NCI-H1092 (cell line): Measurements from ENCODE around the gene DAPK1.
A peak's percentile ranks its signal among the peaks of the same experiment; 100 is the strongest.

Source experiments
- DNase-seq: peaks from one replicate; lab custom pipeline; 2025; lab: John Stamatoyannopoulos, UW

DAPK1 gene

DNA sequence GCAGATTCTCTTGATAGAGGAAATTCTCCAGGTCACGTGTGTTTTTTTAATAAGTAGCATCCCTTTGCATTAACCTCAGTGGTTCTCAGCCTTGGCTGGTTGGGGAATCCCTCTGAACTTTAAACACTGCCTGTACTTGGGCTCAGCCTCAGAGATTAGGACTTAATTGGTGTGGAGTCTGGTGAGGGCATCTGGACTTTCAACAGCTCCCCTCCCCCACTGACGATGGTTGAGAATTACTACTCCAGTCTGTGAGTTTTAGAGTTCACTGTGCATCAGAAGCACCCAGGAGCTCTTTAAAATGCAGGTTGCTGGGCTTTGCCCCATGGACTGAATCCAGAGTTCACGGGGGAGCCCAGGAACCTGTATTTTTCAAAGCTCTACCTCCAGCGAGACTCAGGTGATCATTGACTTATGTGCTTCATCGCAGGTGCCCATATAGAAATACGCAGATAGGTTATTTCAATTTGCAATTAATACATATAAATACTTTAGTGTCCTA, 71.4 kb downstream of the DAPK1 start:
- no peak for DNase-seq

- DNase-seq: no peak
Observed at GRCh38 chr9:87569518-87569917, 71.9 kb downstream of the DAPK1 start.

DNA sequence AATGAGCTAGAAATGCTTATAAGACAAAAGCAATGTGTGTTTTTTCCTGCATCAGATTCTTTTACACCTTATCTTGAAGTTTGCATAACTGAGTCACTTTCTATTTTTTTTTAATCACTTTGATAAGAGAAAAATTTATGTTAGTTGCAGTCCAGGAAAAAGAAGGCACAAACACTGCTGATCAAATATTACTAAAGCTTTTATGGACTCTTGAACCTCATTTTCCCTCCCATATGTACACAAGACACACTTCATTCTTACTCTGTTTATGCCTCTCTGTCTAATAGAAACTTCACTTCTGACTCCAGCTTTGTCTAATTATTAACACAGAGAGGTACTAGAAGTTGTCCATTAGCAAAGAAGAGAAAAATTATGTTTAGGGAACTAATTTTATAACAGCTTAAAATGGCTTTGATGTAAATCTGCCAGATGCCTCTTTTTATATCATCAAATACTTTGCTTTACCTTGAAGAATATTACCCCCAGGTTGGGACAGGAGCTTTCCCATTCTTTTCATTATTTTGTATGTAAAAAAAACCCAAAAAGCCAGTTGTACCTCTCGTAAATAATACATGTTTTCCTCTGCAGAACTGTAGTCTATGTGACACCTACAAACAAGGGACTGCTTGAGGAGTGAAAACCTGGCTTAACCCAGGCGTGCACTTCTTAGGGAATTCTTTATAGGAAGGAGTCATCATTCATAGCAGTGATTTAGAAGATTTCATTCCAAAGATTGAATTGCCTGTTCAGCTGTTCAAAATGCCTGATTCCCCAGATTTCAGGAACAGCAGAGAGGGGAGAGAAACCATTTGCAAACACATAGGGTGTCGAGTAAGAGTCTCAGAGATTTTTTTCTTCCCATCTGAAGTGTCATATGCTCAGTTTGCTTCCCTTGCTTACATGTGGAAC, 72.6 kb downstream of the DAPK1 start:
- no peak for DNase-seq

- no peak for DNase-seq
Observed at GRCh38 chr9:87572719-87573118, 75.1 kb downstream of the DAPK1 start.

- DNase-seq: no peak
Observed at GRCh38 chr9:87573841-87574342, 76.2 kb downstream of the DAPK1 start.

- no peak for DNase-seq
Observed at GRCh38 chr9:87577746-87578145, 80.1 kb downstream of the DAPK1 start.

DNA sequence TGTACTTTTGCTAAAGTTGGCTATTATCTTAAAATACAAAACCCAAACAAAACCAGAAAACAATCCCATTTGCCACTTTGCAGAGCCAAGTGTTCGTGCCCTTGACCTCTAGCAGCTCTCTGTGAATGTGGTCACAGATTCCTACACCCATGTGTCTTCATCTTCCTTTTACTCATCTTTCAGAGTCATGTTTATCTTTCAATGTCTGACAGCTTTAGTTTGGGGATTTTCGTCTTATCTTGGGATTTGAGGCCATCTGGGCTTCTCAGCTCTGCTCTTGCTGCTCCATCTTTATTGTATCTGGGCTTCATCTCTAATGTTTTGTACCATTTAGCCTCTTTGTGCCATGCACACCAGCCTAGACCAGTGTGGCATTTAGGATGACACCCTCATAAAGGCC, 81.0 kb downstream of the DAPK1 start:
- no peak for DNase-seq

DNA sequence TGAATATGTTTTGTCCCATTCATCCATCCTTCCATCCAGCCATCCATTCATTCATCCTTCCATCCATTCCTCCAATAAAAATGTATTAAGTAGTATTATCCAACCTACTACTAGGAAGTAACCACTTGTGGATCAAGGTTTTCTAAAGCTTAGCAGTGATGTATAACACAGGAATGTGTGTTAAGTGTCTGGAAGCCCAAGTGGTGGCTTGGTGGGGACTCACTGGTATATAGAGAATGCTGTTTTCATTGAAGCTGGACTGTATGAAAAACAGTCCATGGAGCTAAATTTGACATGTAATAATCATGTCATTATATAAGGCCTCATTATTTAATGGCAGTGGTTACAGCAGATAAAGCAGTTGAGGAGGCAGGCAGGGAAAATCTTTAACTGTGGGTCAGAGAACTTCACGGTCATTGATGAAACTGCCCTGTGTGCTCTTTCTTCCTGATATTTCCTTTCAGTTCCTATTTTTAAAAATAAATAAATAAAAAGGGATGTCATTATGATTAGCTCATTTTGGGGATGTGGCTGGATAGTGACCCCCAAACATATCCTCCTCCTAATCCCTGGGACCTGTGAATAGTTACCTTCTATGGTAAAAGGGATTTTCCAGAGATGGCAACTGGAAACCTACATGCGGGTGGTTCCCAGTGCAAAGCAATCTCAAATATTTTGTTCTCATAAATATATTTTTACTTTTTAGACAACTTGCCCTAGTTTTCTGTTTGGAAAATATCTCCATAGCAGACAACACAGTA, 82.3 kb downstream of the DAPK1 start:
- DNase-seq: no peak

DNA sequence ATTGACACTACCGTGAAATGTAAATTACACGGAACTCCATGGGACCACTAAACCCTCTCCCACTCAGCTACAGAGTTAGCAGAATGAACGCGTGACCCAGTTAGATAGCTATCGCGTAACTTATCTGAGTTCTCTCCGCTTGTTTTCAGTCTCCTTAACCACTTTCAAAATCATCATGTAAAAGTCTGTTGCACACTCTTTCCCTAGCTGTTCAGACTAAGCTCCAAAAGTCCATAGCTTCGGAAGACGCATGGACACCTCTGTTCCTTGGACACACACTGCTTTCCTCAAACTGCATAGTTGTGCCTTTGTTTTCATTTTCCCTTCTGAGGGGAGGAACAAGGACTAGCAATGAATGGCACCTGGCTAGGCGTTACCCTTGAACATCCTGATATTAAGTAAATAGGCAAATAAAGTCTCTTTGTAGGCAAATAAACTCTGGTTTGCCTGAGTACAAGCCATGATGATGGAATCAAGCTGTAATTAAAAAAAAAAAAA, 83.3 kb downstream of the DAPK1 start:
- DNase-seq: no peak

DNA sequence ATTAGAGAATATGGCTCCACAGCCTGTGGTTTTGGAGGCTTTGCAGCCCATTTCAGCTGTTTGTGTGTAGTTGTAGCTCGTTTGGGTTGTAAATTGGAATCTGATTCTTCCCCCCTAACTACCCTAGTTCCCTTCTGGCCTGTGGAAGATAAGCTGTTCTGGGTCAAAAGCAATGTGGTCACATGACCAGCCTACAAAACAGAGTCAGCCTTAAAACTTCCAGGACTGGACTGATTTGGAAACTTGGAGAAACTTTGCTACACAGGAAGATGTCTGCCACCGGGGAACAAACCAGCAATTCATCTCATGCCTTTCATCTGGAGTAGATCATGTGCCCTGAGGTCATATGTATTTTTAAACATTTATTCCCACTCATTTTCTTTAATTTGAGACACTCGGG, 83.8 kb downstream of the DAPK1 start:
- DNase-seq: no peak

DNA sequence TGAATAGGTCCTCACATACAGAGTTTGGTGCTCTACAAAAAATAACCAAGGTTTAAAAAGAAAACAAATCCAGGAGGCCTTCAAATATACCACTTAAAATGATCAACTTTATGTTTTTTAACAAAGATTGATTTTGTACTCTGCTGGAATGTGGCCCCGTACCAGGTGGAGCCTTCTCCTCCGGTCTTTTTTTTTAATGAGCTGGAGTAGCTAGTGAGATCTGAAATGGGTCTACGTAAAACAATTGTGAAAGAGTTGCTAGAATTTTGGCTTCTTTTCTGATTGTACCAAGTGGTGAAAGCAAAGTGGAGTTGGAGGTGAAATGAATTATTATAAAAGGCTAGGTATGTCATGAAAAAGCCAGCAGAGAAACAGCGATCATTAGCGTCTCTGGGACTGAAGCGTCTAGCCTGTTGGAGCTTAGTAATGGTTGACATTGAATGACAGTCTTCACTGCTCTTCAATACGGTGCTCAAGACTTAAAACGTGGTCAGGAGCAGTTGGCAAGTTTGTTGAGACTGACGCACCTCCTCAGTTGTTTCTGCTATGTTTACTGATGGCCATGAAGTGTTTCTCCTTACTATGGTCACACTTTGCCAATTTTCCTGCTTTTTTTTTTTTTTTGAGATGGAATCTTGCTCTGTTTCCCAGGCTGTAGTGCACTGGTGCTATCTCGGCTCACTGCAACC, 84.4 kb downstream of the DAPK1 start:
- no peak for DNase-seq

- DNase-seq: no peak
Observed at GRCh38 chr9:87584326-87584725, 86.7 kb downstream of the DAPK1 start.

- DNase-seq: no peak
Observed at GRCh38 chr9:87585123-87585855, 87.6 kb downstream of the DAPK1 start.

DNA sequence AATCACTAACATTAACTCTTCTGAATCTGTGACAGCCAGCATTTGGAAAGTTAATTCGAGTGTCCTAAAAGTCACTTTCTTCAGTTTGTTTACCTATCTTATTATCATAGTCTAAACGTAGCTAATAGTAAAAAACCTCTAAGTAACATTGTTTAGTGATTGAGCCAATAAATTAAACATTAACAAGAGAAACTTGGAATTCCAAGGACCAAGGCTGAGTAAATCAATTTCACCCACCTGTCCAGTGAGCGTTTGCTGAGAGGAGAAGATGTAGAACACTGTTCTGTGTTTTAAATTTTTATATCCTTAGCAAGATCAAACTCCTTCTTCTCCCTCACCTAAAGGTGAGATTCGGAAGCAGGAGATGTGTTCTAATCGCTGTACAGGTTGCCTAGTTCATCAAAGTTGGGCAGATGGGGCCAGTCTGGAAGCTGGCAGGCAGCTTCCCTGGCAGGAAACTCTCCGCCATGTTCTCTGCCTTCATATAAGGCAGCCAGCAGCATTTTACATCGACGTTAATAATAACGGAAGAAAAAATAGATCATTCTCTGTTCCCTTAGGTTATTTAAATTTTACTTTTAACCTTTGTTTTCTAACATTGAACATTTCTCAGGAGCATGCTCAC, 89.2 kb downstream of the DAPK1 start:
- no peak for DNase-seq

GRCh38 chr9:87587356-87587745, 89.7 kb downstream of the DAPK1 start:
- no peak for DNase-seq

DNA sequence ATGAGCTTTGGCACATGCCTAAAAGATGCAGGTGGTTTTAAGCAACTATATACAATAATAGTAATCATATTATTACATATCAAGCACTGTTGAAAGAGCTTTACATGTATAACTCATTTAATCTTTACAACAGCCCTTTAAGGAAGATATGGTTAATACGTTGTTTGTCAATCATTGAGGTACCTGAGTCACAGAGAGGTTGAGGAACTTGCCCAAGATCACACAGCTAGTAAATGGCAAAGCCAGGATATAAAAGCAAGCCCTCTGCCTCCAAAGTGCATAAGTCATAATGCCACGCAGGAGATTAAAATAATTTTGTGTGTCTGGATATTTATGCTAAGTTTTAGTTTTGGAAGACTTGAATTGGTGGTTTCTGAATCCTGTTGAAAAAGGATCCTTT, 90.2 kb downstream of the DAPK1 start:
- DNase-seq: no peak

- no peak for DNase-seq
Observed at GRCh38 chr9:87588339-87588738, 90.7 kb downstream of the DAPK1 start.

DNA sequence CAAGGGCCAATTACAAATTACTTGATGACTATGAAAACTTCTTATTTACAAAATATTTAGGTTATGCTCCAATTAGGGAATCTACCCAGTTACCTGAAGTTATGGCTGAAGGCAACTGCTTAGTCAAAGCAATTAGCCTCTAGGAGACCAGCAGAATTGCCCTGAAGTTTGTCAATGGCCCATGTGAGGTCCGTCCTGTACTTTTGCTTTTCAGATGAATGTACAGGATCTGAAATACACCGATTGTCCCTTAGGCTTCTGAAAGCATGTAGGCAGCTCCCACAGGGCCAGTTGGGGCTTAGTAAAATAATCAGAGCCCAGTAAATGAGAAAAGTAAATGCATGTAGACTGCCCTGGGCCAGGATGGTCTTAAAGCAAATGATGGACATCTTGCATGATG, 93.3 kb downstream of the DAPK1 start:
- no peak for DNase-seq

DNA sequence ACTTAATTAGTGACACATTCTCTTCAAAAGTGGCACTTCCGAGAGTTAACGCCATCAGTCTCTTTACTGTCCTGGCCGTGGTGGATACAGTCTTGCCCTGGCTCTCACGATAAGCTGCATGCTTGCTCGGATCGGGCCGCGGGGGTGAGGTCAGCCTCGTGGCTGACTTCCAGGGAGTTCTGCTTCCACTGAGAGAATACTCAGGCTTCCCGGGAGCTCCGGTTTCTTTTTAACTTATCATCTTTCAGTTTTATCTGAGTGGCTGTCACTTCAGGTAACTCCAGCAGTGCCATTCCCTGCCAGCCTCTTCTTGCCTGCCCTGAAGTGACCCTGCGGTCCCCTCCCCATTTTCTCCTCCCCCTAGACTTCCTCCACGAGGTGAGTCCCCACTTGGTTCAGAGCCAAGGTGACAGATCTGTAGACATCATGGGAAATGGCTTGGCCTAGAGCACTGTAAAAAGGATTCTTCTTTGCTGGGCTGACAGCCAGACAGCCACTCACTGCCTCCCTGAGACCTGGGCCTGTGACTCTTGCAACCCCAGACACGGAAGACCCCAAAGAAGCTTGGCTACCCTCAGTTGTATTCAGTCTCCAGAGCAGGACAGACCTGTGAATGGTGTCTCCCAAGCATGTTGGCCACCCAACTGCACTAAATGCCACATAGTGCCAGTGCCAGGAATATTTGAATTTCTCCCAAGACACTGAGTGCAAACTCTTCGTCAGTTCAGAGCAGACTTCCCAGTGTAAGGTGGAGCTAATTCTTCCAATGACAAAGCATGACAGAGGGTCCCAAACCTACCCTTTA, 95.1 kb downstream of the DAPK1 start:
- peak; percentile 14 for DNase-seq

DNA sequence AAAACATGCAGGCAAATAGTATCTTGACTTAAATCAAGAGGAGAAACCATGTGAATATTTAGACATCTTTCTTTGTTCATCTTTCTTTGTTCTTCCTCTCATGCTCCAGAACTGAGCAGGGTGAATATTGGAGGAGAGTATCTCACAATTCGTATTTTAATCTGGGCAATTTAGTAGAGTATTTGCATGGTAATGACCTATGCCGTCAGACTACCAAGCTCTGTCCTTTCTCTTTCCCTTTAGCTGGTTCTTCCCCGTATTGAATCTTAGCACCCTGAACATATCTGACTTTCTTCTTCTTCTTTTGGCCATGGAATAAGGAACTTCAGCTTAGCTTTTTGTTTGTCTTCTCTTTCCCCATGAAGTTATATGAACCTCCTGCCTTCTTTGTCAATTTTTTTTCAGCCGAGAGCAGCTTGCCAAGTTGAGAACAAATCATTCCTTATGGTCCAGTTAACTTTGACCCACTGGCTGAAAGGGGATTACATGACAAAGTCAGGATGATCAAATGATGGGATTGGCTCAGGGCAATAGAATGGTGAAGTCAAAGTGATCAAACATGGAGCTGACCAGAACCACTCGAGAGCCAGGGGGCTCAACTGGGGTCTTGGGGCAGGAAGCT, 95.8 kb downstream of the DAPK1 start:
- DNase-seq: no peak
